Progenitor cell of endocrine pancreas (in vitro differentiated cells): ENCODE results near the gene BABAM1. TPM values are rescaled to one million over a fixed set of nuclear protein-coding genes. Genes with fewer than 3 reads are reported as not detected.
A peak's percentile ranks its signal among the peaks of the same experiment; 100 is the strongest.

Source experiments
- DNase-seq: peaks from one replicate; pipeline ENCODE4 v3.0.0; 2021; ENCODE audit warnings: low spot score; ENCODE audit not compliant: unreplicated experiment
- H3K27ac Mint-ChIP-seq: 2 replicates; pipeline ENCODE4 v1.8.0; 2021; ENCODE audit warnings: mild to moderate bottlenecking, moderate library complexity, mixed read lengths
- H3K27me3 Mint-ChIP-seq: 2 replicates; pipeline ENCODE4 v1.8.0; 2021; ENCODE audit warnings: mixed read lengths
- H3K36me3 Mint-ChIP-seq: 2 replicates; pipeline ENCODE4 v1.8.0; 2022; ENCODE audit warnings: mixed read lengths; ENCODE audit not compliant: insufficient read depth
- H3K4me1 Mint-ChIP-seq: 2 replicates; pipeline ENCODE4 v1.8.0; 2021; ENCODE audit warnings: low read depth, mixed read lengths
- H3K4me3 Mint-ChIP-seq: 2 replicates; pipeline ENCODE4 v1.8.0; 2021; ENCODE audit warnings: low read depth, mild to moderate bottlenecking, moderate library complexity, mixed read lengths
- H3K9me3 Mint-ChIP-seq: 2 replicates; pipeline ENCODE4 v1.8.0; 2021; ENCODE audit warnings: low read depth, mixed read lengths
- CTCF ChIP-seq: fragments of 200-600 bp; sonication (generic); IDR thresholded peaks from one replicate; pipeline ENCODE4 v1.5.0; 2021; ENCODE audit warnings: antibody characterized with exemption, mild to moderate bottlenecking; ENCODE audit not compliant: unreplicated experiment
- total RNA-seq: library from RNA; stranded (reverse); gene quantifications from 2 replicates; pipeline ENCODE4 v1.2.1, GENCODE V29; 2021

BABAM1 gene
- total RNA-seq, 1 donor from 2014 or later = 113 TPM

GRCh38 chr19:17319473-17320238 lies 52.4 kb downstream of the BABAM1 start:
- H3K36me3 Mint-ChIP-seq = peaks cover 12% of the 10 kb centered on the region
- H3K4me1 Mint-ChIP-seq = no peaks in the 10 kb centered on the region
- H3K27me3 Mint-ChIP-seq = no peaks in the 10 kb centered on the region
- H3K9me3 Mint-ChIP-seq = no peaks in the 10 kb centered on the region
- H3K27ac Mint-ChIP-seq = no peak overlapping the region
- TF ChIP-seq CTCF = no peak
- DNase-seq = no peak
- no peak overlapping the region for H3K4me3 Mint-ChIP-seq

- no peak for DNase-seq
- no peak for TF ChIP-seq CTCF
- Mint-ChIP-seq H3K4me3 (no peak overlapping the region), H3K9me3 (no peaks in the 10 kb centered on the region), H3K4me1 (no peaks in the 10 kb centered on the region), H3K27me3 (no peaks in the 10 kb centered on the region), H3K36me3 (peaks cover 11% of the 10 kb centered on the region), H3K27ac (no peak overlapping the region)
Observed at GRCh38 chr19:17320435-17320834, 53.2 kb downstream of the BABAM1 start.

GRCh38 chr19:17321655-17322489 lies 54.6 kb downstream of the BABAM1 start:
- no peak for DNase-seq
- no peak for TF ChIP-seq CTCF
- H3K4me1 Mint-ChIP-seq = no peaks in the 10 kb centered on the region
- H3K36me3 Mint-ChIP-seq = peaks cover 9% of the 10 kb centered on the region
- no peak overlapping the region for H3K4me3 Mint-ChIP-seq
- H3K27ac Mint-ChIP-seq = no peak overlapping the region
- no peaks in the 10 kb centered on the region for H3K27me3 Mint-ChIP-seq
- no peaks in the 10 kb centered on the region for H3K9me3 Mint-ChIP-seq

GRCh38 chr19:17322854-17323253 lies 55.6 kb downstream of the BABAM1 start:
- DNase-seq = no peak
- peaks cover 3% of the 10 kb centered on the region for H3K27me3 Mint-ChIP-seq
- TF ChIP-seq CTCF = no peak
- peaks cover 10% of the 10 kb centered on the region for H3K36me3 Mint-ChIP-seq
- peaks cover 4% of the 10 kb centered on the region for H3K4me1 Mint-ChIP-seq
- H3K4me3 Mint-ChIP-seq = no peak overlapping the region
- H3K27ac Mint-ChIP-seq = peak overlapping the region; percentile 41
- no peaks in the 10 kb centered on the region for H3K9me3 Mint-ChIP-seq

- peaks cover 3% of the 10 kb centered on the region for H3K27me3 Mint-ChIP-seq
- peaks cover 10% of the 10 kb centered on the region for H3K36me3 Mint-ChIP-seq
- TF ChIP-seq CTCF = no peak
- H3K4me3 Mint-ChIP-seq = no peak overlapping the region
- no peak for DNase-seq
- H3K27ac Mint-ChIP-seq = no peak overlapping the region
- peaks cover 4% of the 10 kb centered on the region for H3K4me1 Mint-ChIP-seq
- H3K9me3 Mint-ChIP-seq = no peaks in the 10 kb centered on the region
Observed at GRCh38 chr19:17323300-17323963, 56.2 kb downstream of the BABAM1 start.
